Stimulated activated CD4-positive, alpha-beta T cell treated with anti-CD3 and anti-CD28 coated beads, Interleukin-1b, Interleukin-23, amount 100 ng/mL, for 24 hours (primary cell): Measurements from ENCODE around the gene ABCD4.

Experiments used
- DNase-seq, 4 experiments: peaks; one replicate each; pipeline ENCODE4 v3.0.0-alpha.2; 2020; ENCODE audit warnings: low read depth in 4 of 4, low spot score in 1 of 4

The ABCD4 gene

DNA sequence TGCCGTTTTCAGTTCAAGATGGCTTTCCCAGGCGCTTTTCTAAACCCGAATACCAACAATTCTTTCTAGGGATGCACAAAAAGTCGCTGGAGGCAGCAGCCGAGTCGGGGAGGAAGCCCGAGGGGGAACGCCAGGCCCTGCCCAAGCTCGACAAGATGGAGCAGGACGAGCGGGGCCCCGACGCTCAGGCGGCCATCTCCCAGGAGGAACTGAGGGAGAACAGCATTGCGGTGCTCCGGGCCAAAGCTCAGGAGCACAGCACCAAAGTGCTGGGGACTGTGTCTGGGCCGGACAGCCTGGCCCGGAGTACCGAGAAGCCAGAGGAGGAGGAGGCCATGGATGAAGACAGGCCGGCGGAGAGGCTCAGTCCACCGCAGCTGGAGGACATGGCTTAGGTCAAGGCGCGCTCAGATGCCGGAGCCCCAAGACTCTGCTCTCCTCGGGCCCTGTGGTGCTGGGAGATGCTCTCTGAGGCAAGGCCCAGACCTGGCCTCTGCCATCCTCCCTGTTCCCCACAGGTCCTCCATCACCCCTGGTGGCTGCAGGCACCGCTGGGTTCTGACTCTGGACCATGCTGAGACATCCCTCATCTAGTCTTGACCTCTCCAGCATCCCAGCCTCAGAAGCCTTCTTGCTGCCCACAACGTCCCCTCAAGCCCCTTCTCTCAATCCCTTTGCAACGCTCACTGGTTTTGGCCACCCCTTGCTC, 42.1 kb downstream of the ABCD4 start:
- no peak for DNase-seq

DNA sequence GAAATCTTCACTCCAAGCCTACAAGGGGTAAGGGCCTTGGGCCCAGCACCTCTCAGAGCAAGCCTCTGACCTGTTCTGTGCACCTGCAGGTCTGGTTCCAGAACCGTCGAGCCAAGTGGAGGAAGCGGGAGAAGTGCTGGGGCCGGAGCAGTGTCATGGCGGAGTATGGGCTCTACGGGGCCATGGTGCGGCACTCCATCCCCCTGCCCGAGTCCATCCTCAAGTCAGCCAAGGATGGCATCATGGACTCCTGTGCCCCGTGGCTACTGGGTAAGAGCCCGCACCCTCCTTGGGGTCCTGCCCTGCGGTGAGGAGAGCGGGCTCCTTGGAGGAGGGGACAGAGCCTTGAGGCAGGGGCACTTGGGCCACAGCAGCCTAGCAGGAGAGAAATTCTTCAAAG, 43.2 kb downstream of the ABCD4 start:
- DNase-seq: no peak

DNA sequence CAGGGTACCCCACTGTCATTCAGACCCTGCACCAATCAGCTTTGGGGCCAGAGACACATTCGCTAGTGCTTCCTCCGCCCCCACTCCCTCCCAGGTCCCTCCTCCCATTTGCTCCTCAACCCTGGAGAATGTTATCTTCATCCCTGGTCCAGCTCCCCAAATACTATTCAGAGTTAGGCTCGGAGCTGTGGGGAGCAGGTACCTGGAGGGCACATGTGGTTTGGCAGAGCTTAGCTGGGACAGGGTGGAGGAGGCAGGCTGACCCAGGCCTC, 44.0 kb downstream of the ABCD4 start:
- no peak for DNase-seq

DNA sequence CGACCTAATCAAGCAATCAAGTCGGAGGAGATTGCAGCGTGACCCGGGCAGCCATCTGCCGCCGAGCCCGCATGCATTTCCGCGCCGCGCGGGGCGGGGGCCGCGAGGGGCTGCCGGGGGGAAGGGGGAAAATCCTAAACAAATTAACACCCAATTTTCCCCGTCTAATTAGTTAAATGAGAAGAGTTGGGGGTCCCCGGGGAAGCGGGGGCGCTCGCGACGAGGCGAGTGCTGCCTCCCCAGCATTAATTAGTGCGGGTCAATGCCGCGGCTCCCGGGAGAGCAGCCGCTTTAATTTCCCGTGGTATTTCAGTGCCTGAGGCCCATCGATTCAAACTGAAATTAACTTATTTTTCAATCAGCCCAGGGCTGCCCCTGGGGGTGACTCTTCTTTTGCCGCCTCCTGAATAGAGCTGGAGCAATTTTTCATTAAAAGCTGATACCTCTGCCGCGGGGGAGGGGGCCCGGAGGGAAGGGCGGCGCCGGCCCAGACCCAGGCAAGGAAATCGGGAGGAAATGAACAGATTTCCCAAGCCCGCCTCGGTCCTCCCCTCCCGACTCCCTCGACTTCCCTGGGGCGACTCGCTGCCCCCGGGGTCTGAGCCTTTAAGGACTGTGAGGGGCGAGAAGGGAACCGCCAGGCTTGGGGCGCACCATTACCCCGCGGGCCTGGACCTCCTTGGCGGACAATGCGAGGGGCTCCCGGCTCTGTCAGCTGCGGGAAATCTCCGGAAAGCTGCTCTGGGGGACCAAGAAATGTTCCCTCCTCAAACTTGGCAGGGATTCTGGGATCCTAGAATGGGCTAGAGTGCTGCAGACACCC, 44.6 kb downstream of the ABCD4 start:
- no peak for DNase-seq

DNA sequence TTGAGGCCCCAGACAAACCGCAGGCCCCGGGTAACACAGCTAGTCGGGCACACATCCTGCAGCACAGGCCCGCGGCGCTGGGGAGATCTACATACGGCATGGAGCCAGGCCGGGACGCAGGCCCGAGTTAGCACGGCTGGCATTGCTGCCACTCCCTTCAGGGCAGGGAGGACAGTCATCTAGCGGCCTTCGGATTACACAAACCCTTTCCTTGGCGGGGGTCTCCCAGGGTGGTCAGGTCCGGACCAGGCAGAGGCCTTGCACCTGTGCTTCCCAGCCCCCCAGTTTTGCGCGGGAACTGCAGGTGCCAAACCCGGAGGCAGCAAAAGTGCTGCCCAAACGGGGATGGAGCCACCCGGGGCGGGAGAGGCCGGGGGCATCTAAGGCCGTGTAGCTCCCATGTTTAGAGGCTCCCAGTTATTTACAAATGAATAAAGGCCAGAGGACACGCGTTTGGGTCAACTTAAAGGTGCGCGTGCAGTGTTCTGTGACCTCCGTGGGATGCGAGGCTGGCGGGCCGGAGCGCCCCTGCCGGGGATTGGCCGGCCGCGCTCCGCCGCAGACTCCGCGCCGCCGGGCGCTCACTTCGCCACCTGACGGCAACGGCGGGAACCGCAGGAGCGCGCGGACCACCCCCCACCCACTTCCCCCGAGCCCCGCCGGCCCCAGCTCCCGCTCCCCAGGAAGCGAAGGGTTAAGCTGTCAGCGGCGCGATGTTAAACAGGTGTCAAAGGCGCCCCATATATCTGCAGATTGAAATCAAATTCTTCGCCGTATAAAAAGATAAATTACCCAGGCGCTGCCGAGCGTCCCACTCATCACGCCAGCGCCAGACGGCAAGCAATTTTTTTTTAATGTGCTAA, 45.4 kb downstream of the ABCD4 start:
- DNase-seq: peak; percentile 21 to 60 (median 38)

DNA sequence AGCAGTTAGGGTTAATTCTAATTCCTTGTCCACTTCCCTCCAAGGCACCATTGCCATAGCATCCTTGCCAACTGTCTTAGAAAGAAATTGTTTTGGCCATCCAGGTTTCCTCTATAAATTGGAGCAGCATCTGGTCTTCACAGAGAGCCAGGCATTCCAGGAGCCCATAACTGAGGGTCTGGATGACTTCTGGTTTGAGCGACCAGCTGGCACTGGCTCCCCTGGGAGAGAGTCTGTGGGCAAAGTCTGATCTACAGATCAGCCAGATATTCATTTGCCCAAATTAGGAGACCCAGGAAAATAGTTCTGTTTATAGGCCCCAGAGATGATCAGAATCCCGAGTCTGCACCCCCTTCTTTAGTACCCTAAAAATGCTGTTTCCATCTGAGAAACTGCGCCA, 47.5 kb downstream of the ABCD4 start:
- no peak for DNase-seq

DNA sequence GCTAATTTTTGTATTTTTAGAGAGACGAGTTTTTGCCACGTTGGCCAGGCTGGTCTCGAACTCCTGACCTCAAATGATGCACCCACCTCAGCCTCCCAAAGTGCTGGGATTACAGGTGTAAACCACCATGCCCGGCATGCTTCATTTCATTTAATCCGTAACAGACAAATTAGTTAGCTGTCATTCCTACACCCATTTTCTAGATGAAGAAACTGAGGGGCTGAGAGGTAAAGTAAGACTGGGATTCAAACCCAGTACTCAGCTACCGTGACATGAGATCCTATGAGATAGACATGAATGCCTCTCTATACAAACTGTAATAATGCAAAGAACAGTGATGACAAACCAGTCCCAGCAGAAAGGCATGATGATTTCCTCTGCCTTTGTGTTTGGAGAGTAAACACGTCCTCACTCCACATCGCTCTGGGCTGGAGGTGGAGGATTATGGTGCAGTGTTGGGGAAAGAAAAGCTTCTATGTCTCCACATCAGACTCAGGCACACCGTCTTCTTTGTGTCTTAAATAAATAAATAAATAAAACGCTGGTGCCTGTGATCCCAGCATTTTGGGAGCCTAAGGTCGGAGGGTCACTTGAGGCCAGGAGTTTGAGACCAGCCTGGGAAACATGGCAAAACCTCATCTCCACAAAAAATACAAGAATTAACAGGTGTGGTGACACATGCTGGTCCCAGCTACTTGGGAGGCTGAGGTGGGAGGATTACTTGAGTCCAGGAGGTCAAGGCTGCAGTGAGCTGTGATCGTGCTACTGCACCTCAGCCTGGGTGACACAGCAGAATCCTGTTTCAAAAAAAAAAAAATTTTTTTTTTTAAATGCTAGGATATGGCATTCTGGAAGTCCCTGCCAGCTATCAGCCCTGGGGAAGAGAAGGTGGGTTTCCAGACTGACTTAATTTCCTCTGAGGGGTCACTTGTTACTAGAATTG, 53.0 kb downstream of the ABCD4 start:
- no peak for DNase-seq

DNA sequence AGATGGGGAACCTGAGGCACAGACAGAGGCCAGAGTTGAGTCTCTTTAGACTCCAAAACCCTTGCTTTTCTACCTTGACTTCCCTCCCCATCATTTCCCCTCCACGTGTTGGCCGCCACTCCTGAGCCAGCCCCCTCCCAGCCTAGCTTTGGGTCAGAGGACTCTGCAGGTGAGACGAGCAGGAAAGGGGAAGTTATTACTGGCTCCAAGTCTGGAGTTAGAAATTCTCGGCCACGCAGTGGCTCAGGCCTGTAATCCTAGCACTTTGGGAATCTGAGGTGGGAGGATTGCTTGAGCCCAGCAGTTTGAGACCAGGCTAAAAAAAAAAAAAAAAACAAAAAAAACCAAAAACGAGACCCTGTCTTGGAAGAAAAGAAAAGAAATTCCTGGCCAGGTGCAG, 54.7 kb downstream of the ABCD4 start:
- DNase-seq: no peak

DNA sequence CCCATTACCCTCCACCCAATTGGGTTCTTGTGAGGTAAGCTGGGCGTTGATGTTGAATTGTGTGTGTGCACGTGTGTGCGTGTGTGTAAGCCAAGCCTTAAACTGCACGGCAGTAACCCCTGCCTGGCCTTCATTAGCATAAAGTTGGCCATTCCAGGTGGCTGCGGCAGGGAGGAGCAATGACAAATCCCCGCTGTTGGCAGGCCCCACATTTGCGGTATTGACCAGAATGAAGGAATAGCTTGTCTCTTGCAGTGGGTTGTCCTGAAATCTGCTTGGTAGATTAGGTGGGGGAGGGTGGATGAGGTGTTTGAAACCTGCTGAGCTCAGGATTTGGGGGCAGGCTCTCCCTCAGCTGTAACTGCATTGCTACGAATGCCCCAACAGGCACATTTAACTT, 56.2 kb downstream of the ABCD4 start:
- DNase-seq: no peak

DNA sequence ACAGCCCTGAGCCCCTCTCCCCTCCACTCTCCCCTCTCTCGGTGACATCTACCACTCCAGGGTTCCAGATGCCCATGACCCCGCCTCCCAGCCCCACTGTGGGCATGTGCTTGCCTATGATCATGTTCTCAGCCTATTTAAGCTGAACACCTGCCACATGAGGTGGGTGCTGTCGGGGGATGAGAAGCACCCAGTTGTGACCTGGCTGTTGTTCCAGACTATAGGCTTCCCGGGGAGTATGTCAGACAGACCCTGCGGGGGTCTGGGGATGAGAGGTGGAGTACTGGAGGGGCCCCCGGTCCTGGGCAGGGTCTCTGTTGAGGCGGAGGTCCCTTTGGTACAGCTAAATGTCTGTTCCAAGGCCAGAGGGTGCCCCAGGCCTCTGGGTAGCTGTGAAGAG, 57.4 kb downstream of the ABCD4 start:
- no peak for DNase-seq

DNA sequence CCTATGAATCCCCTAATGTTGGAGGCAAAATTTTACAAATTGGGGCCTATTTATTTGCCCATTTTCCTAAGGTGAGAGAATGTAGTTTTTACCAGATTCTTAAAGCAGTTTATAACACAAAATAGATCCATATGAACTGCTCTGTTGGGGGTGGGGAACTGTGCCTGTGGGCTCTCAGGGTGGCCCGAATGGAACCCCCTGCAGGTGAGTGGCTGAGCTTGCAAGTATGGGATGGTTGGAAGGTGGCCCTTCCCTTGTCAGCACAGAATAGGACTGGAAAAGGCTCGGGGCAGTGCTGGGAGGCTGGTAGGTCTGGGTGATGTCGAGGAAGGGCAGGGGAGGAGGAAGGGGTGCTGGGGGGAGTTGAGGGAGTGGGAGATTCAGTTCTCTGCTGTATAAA, 58.6 kb downstream of the ABCD4 start:
- no peak for DNase-seq

DNA sequence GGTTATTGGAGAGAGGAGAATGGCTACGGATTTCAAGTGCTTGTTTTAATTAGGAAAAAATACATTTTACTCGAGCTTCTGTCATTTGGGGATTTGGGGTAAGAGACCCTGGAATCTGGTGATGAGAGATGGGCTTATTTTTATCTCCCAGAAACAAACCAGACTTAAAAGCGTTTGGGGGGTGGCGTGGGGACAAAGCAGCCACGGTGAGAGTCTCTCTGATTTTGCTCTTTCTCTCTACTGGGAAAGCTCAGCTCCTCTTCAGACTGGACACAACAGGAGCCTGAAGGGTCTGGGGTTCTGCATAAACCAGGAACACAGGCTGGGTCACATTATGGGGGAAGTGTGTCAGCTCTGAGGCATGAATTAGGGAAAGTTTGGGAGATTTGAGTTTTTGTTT, 59.7 kb downstream of the ABCD4 start:
- DNase-seq: no peak

DNA sequence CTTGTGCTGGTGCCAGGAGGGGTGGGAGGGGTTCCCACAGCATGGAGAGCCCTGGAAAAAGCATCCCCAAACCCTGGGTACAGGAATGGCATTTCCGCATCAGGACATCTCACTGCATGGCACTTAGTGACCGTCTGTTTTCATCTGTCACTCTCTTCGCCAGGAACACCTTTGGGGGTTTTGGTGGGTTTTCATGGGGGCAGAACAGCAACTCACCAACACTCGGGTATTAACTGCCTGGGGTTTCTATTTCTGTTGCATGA, 60.0 kb downstream of the ABCD4 start:
- DNase-seq: no peak

DNA sequence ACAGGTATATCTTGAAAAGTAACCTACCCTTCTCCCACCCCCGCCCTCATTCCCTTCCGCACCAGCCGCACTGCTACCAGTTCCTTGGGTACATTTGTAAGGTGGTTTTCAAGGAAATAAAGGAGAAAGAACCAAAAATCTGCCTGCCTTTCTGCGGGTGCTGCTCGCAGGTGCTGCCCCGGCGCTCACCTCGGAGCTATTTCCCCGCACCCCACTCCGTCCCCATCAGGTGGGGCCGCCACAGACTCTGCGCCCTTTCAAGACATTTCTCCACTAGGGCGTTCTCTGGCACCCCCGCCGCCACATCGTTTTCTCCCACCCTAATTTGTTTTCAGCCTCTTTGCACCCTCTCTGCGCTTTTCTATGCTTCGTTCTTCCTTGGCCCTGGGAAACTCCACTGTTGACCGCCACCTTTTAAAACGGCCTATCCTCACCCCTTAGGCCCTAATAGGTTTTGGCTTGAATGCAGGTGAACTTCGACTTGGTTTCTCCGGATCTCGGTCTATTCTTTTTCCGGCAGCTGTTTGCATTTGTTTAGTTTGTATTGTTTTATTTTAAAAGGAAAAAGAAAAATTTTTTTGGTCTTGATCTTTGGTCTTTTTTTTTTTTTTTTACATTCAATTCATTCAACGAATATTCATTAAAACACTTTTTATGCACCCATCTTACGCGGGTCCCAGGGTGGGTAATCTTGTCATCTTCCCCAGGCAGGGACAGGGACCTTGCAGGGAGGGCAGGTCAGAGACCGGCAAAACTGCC, 60.5 kb downstream of the ABCD4 start:
- no peak for DNase-seq

DNA sequence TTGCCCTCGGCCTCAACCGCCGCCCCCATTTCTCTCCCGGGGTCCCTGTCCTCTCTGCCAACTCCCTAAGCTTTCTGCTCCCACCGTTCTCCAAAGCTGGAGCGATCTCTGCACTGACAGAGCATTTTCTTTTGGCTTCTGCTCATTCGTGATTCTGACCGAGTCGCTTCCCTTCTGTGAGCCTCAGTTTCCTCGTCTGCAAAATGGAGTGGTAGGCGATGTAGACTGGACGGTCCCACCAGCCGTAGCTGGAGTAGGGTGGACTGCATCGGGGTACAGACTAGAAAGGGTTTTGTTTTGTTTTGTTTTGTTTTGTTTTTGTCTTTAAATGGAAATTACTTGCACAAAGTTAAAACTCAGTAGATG, 61.1 kb downstream of the ABCD4 start:
- no peak for DNase-seq

DNA sequence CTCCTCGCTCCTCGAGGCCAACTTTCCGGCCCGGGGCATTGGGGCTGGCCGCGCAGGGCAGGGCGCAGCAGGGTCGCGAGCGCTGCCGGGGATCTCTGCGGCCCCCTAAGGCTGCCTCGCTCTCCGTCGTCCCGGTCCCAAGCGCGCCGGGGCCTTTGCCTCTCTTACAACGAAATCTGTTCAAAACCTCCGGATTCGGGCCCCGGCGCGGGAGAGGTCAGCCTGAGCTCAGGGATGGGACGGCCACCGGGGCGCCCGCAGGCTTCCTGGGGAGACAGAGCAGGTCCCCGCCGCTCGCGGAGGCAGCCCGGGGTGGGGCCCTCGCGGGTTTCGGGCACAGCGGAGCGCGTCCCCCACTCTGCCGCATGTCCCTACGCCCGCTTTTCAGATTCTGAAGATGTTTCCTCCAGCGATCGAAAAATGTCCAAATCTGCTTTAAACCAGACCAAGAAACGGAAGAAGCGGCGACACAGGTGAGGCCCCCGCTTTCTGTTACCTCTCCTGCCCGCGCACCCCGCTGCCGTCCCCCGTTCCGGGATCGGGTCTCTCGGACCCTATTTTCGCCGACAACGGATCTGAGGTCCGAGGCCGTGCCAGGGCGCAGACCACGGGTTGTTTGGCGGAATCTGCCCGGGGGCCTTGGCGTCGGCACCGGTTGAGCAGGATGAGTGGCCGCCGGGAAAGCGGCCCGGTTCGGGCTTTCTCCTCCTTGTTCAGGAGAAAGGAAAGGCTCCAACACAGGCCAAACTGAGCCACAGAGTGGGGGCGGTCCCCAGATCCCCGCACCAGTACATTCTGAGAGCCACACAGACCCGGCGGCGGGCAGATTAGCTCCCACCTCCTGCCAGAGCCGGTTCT, 61.7 kb downstream of the ABCD4 start:
- DNase-seq: no peak

DNA sequence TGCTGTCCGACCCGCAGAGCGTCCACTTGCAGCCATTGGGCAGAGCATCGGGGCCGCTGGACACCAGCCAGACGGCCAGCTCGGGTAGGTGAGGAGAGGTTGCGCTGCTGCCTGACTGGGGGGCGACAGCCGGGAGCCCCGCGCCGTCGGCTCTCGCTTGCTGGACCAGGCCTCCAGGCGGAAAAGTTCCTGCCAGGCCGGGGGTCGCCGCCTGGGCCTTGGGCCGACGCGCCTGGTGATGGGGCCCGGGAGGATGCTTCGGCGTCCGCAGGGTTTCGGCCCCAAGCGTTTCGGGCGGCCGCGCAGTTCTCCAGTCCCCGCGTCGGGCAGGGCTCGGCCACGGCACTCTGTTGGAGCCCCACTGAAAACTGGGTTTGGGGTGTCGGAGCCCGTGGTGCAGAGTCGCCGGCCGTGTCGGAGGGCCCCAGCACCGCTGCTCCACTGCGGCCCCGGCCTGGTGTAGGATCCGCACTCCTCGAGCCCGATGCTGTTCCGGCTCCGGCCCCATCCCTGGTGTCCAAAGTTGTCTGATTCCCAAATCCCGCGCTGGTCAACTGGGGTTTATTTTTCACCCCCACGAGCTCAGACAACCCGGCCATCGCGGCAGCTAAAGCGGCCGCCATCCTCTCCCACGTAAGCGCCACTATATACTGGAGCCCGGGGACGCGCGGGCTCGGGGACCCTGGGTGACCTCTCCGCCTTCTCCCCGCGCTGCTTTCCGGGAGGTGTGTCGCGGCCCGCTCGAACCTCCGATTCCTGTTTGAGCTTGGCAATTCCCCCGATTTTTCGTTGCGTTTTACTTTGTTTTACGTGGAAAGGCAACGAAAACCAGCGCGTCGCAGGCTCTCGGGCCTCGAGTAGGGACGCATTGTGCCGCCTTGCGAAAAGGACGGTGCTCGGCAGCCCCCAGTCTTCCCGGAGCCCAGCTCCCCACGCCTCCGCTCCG, 62.6 kb downstream of the ABCD4 start:
- no peak for DNase-seq

DNA sequence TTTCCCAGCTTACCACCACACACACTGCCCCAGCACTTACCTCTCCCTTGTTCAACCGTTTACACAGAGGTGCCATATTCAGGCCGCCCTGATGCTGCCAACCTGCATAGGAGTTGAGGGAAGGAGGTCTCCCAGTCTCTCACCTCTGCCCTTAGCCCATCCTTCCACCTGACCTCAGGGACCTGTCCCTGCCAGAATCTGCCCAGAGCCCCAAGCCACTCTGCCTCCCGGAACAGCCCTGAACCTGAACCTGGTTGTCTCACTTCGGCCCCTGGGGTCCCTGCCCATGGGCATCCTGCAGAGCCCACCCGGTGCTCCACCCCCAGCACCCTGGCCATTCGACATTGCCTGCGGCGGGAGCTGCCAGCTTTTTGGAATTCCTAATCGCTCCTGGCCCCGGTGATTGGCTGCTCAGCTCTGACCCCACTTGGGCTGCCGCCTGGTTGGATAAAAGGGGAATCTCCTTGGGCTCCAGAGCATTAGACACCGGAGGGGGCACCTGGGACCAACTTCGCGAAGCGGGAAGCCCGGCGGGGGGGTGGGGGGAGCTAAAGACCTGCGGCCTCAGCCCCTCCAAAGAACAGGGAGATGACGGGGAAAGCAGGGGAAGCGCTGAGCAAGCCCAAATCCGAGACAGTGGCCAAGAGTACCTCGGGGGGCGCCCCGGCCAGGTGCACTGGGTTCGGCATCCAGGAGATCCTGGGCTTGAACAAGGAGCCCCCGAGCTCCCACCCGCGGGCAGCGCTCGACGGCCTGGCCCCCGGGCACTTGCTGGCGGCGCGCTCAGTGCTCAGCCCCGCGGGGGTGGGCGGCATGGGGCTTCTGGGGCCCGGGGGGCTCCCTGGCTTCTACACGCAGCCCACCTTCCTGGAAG, 63.5 kb downstream of the ABCD4 start, which contains the start of gene VSX2:
Gene VSX2, plus strand, starts transcription at position 476 of the 874 bp plus-strand sequence. Its CDS starts 113 bp downstream, at position 589.
- DNase-seq: no peak
